Neural progenitor cell (in vitro differentiated cells): ENCODE data around the gene LRRC8A.

ENCODE experiments used
- CTCF ChIP-seq: fragments of 200-600 bp; sonication (generic); IDR thresholded peaks from 2 replicates; pipeline ENCODE4 v1.5.1; 2017; ENCODE audit warnings: antibody characterized with exemption, mild to moderate bottlenecking
- EZH2 ChIP-seq: fragments of 200-600 bp; sonication (generic); IDR thresholded peaks from 2 replicates; pipeline ENCODE4 v1.6.1; 2017; ENCODE audit warnings: antibody characterized with exemption, mild to moderate bottlenecking, moderate library complexity
- EZH2phosphoT487 ChIP-seq: fragments of 200-600 bp; sonication (generic); IDR thresholded peaks from 2 replicates; pipeline ENCODE4 v1.6.1; 2017; ENCODE audit warnings: antibody characterized with exemption

DNA sequence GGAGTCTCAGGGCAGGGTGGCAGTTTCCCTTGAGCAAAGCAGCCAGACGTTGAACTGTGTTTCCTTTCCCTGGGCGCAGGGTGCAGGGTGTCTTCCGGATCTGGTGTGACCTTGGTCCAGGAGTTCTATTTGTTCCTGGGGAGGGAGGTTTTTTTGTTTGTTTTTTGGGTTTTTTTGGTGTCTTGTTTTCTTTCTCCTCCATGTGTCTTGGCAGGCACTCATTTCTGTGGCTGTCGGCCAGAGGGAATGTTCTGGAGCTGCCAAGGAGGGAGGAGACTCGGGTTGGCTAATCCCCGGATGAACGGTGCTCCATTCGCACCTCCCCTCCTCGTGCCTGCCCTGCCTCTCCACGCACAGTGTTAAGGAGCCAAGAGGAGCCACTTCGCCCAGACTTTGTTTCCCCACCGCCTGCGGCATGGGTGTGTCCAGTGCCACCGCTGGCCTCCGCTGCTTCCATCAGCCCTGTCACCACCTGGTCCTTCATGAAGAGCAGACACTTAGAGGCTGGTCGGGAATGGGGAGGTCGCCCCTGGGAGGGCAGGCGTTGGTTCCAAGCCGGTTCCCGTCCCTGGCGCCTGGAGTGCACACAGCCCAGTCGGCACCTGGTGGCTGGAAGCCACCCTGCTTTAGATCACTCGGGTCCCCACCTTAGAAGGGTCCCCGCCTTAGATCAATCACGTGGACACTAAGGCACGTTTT, 35.4 kb downstream of the LRRC8A start:
- TF ChIP-seq CTCF (no peak), EZH2 (no peak), EZH2phosphoT487 (no peak)
